ENCODE measurements around the gene CHD9. TPM values are rescaled to one million over a fixed set of nuclear protein-coding genes. Genes with fewer than 3 reads are reported as not detected.
"Not testable (repeated sequence)": the region's sequence is repeated elsewhere in the genome, so short reads cannot be mapped to it uniquely, and the experiment has no call there.

Gene CHD9
- total and polyA plus RNA-seq, 9 of the 15 experiments (the other 6 are each of a cell fraction or from before 2014, with no cell fraction given), result 29.0 to 69.3 (median 40.6) TPM

DNA sequence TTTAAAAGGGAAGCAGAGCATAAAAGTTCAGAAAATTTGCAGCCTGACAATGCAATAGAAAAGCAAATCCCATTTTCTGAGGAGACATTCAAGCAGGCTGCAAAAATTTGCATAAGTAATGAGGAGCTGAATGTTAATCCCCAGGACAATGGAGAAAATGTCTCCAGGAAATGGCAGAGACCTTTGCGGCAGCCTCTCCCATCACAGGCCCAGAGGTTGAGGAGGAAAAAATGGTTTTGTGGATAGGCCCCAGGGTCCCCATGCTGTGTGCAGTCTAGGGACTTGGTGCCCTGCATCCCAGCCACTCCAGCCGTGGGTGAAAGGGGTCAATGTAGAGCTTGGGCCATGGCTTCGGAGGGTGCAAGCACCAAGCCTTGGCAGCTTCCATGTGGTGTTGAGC is 19.5 kb downstream of the CHD9 start:
- in situ Hi-C loops (cut with MboI); H3K9me3 ChIP-seq (replicated peaks; ENCODE audit: control insufficient read depth, insufficient read depth, low read depth, low read length); H4K20me1 ChIP-seq (replicated peaks; ENCODE audit: control insufficient read depth, insufficient read depth, low read length); H2AFZ ChIP-seq (ENCODE audit: low read depth, low read length); POLR2A ChIA-PET; H3K9ac ChIP-seq (ENCODE audit: insufficient read depth in 1 of 2, low read depth in 2 of 2, low read length in 2 of 2); H3K27ac ChIP-seq (ENCODE audit: extremely low read depth, low read depth, low read length); FAIRE-seq; H3K27me3 ChIP-seq (ENCODE audit: control insufficient read depth in 2 of 2, insufficient read depth in 2 of 2, low read length in 2 of 2); H3K9me1 ChIP-seq (ENCODE audit: control insufficient read depth, insufficient read depth, low read length); ATAC-seq; H3K4me3 ChIP-seq; BruUV-seq (replicated peaks); DNase-seq (ENCODE audit: extremely low read depth in 1 of 4, low spot score in 3 of 4); H3K4me2 ChIP-seq (ENCODE audit: insufficient read depth, low read length); intact Hi-C loops (cut with micrococcal nuclease); CTCF ChIA-PET (ENCODE audit: low intra/inter-chr PET ratio): not testable (repeated sequence)
- Histone ChIP-seq H3K36me3 (ENCODE audit: control insufficient read depth, insufficient read depth, low read length) (peaks cover 25% of the 10 kb centered on the region; the same call in 1 of the 3 replicates), H3K79me2 (ENCODE audit: control insufficient read depth, insufficient read depth, low read length) (peaks cover 71% of the 10 kb centered on the region), H3K4me1 (replicated peaks in 1 of 2; ENCODE audit: control insufficient read depth in 2 of 2, insufficient read depth in 2 of 2, low read length in 2 of 2) (peaks cover 0 to 11% of the 10 kb centered on the region in 2 experiments; a peak in 3 of 5 replicates)
- WGBS (ENCODE audit: insufficient coverage, low coverage, missing lambda C conversion rate), result 81% methylated on average over 3 of the region's 3 CpGs
- peak; percentile 75 for TF ChIP-seq ZFP36 (IDR thresholded peaks at IDR 0.05; ENCODE audit: low read depth, low read length, partially characterized antibody)
- TF ChIP-seq, protein P1, sequence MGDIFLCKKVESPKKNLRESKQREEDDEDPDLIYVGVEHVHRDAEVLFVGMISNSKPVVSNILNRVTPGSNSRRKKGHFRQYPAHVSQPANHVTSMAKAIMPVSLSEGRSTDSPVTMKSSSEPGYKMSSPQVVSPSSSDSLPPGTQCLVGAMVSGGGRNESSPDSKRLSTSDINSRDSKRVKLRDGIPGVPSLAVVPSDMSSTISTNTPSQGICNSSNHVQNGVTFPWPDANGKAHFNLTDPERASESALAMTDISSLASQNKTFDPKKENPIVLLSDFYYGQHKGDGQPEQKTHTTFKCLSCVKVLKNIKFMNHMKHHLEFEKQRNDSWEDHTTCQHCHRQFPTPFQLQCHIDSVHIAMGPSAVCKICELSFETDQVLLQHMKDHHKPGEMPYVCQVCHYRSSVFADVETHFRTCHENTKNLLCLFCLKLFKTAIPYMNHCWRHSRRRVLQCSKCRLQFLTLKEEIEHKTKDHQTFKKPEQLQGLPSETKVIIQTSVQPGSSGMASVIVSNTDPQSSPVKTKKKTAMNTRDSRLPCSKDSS (IDR thresholded peaks at IDR 0.05; ENCODE audit: low read depth, partially characterized antibody), result peak; percentile 29

DNA sequence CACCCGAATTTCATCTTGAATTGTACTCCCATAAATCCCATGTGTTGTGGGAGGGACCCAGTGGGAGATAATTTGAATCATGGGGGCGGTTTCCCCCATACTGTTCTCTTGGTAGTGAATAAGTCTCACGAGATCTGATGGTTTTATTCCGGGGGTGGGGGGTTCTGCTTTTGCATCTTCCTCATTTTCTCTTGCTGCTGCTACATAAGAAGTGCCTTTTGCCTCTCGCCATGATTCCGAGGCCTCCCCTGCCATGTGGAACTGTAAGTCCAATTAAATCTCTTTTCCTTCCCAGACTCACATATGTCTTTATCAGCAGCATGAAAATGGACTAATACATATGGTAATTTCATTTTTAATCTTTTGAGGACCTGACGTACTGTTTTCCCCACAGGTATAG is 20.7 kb downstream of the CHD9 start:
- H2AFZ ChIP-seq (ENCODE audit: low read depth, low read length); in situ Hi-C loops (cut with MboI); FAIRE-seq; intact Hi-C loops (cut with micrococcal nuclease); H3K9ac ChIP-seq (ENCODE audit: insufficient read depth in 1 of 2, low read depth in 2 of 2, low read length in 2 of 2); H3K4me2 ChIP-seq (ENCODE audit: insufficient read depth, low read length); H3K4me3 ChIP-seq; ATAC-seq; H3K27me3 ChIP-seq (ENCODE audit: control insufficient read depth in 2 of 2, insufficient read depth in 2 of 2, low read length in 2 of 2); H4K20me1 ChIP-seq (replicated peaks; ENCODE audit: control insufficient read depth, insufficient read depth, low read length); H3K27ac ChIP-seq (ENCODE audit: extremely low read depth, low read depth, low read length); DNase-seq (ENCODE audit: extremely low read depth in 1 of 4, low spot score in 3 of 4); H3K9me3 ChIP-seq (replicated peaks; ENCODE audit: control insufficient read depth, insufficient read depth, low read depth, low read length); BruUV-seq (replicated peaks); H3K9me1 ChIP-seq (ENCODE audit: control insufficient read depth, insufficient read depth, low read length); POLR2A ChIA-PET: not testable (repeated sequence)
- CTCF ChIA-PET (ENCODE audit: low intra/inter-chr PET ratio), result interaction anchor here (0.6 kb wide), 1 partner anchor 20 kb away, joined by 6 read pairs; the partner anchor contains the start of gene CHD9
- H3K36me3 ChIP-seq (ENCODE audit: control insufficient read depth, insufficient read depth, low read length), result peaks cover 25% of the 10 kb centered on the region; the same call in 1 of the 3 replicates
- 88% methylated on average over 4 of the region's 7 CpGs for whole genome bisulfite sequencing (ENCODE audit: insufficient coverage, low coverage, missing lambda C conversion rate)
- H3K4me1 ChIP-seq (replicated peaks in 1 of 2; ENCODE audit: control insufficient read depth in 2 of 2, insufficient read depth in 2 of 2, low read length in 2 of 2), result peaks cover 0 to 22% of the 10 kb centered on the region in 2 experiments; a peak in 3 of 5 replicates
- peaks cover 71% of the 10 kb centered on the region for H3K79me2 ChIP-seq (ENCODE audit: control insufficient read depth, insufficient read depth, low read length)
